ENCODE results near the gene SERPINB6.

DNA sequence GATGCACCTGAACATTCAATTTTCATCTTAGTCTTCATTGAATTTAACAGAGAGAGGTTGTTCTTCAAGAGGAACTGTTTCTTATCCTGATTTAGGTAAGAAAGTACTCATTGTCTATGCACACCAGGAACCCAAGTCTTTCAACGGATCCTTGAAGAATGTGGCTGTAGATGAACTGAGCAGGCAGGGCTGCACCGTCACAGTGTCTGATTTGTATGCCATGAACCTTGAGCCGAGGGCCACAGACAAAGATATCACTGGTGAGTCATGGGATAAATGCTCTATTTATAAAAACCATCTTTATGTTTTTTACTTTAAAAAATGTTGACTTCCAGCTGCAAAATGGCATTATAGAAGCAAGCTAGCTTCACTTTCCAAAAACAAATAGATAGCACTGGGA is 38.6 kb upstream of the SERPINB6 start:
- TF ChIP-seq, protein P1, sequence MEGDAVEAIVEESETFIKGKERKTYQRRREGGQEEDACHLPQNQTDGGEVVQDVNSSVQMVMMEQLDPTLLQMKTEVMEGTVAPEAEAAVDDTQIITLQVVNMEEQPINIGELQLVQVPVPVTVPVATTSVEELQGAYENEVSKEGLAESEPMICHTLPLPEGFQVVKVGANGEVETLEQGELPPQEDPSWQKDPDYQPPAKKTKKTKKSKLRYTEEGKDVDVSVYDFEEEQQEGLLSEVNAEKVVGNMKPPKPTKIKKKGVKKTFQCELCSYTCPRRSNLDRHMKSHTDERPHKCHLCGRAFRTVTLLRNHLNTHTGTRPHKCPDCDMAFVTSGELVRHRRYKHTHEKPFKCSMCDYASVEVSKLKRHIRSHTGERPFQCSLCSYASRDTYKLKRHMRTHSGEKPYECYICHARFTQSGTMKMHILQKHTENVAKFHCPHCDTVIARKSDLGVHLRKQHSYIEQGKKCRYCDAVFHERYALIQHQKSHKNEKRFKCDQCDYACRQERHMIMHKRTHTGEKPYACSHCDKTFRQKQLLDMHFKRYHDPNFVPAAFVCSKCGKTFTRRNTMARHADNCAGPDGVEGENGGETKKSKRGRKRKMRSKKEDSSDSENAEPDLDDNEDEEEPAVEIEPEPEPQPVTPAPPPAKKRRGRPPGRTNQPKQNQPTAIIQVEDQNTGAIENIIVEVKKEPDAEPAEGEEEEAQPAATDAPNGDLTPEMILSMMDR (IDR thresholded peaks at IDR 0.05; ENCODE audit: insufficient read depth, low read length): no peak
- no peak for TF ChIP-seq GABPA (IDR thresholded peaks at IDR 0.05; ENCODE audit: low read depth)

Measured in HL-60 (cell line).